ENCODE measurements around the gene TAS2R38.

GRCh38 chr7:141950806-141951205 is 22.8 kb downstream of the TAS2R38 start:
- TF ChIP-seq CTCF (IDR thresholded peaks at IDR 0.05) (no peak), POLR2A (IDR thresholded peaks at IDR 0.05) (no peak)
